HepG2 (cell line): Measurements from ENCODE around the gene C20orf204. TPM values are rescaled to one million over a fixed set of nuclear protein-coding genes. Genes with fewer than 3 reads are reported as not detected.

Experiments
- ARNT2 ChIP-seq: sonication (generic); formaldehyde crosslinking; IDR thresholded peaks from 2 replicates; pipeline ENCODE4 v1.8.0; 2022; ENCODE audit warnings: mild to moderate bottlenecking, low read depth, missing genetic modification reagents, moderate library complexity
- ATF3 ChIP-seq: sonication (generic); formaldehyde crosslinking; IDR thresholded peaks from 2 replicates; pipeline ENCODE4 v1.4.0; 2020; ENCODE audit warnings: missing genetic modification reagents
- ATF7 ChIP-seq, 2 experiments: fragments of 450-650 bp in 1 of 2; sonication (generic) in 1 of 2; formaldehyde crosslinking in 1 of 2; IDR thresholded peaks; 2 replicates each; pipeline versions ENCODE4 v1.4.0 to v1.6.1; 2016 to 2020; ENCODE audit warnings: antibody characterized with exemption in 1 of 2, mild to moderate bottlenecking in 1 of 2, missing genetic modification reagents in 1 of 2
- FOXP4 ChIP-seq: sonication (generic); formaldehyde crosslinking; IDR thresholded peaks from 2 replicates; pipeline ENCODE4 v1.4.0; 2020; ENCODE audit warnings: missing genetic modification reagents
- NR2C2 ChIP-seq: sonication (generic); formaldehyde crosslinking; IDR thresholded peaks from 2 replicates; pipeline ENCODE4 v1.4.0; 2020; ENCODE audit warnings: missing genetic modification reagents, mild to moderate bottlenecking, moderate library complexity, borderline replicate concordance
- POLR2G ChIP-seq: fragments of 200-400 bp; formaldehyde crosslinking; IDR thresholded peaks from 2 replicates; pipeline ENCODE4 v1.6.1; 2018; ENCODE audit warnings: mild to moderate bottlenecking, low read depth, low read length, moderate library complexity
- RAD51 ChIP-seq: fragments of 450-650 bp; IDR thresholded peaks from 2 replicates; pipeline ENCODE4 v1.6.1; 2016; ENCODE audit warnings: borderline replicate concordance
- RARG ChIP-seq: sonication (generic); formaldehyde crosslinking; IDR thresholded peaks from 2 replicates; pipeline ENCODE4 v1.4.0; 2020; ENCODE audit warnings: low read depth, mild to moderate bottlenecking, missing genetic modification reagents
- U2AF2 ChIP-seq: fragments of 200-400 bp; formaldehyde crosslinking; IDR thresholded peaks from 2 replicates; pipeline ENCODE4 v1.6.1; 2017; ENCODE audit warnings: low read depth, mild to moderate bottlenecking, low read length
- ZFP91 ChIP-seq: sonication (generic); formaldehyde crosslinking; IDR thresholded peaks from 2 replicates; pipeline ENCODE4 v1.9.0; 2022; ENCODE audit warnings: missing genetic modification reagents, mild to moderate bottlenecking, borderline replicate concordance
- ZMAT3 ChIP-seq: sonication (generic); formaldehyde crosslinking; conservative IDR thresholded peaks from 2 replicates; pipeline ENCODE4 v1.7.0; 2021; ENCODE audit warnings: missing genetic modification reagents
- ZNF432 ChIP-seq: sonication (generic); formaldehyde crosslinking; IDR thresholded peaks from 2 replicates; pipeline ENCODE4 v1.5.0; 2020; ENCODE audit warnings: missing genetic modification reagents, mild to moderate bottlenecking, borderline replicate concordance
- ZNF510 ChIP-seq: sonication (generic); formaldehyde crosslinking; IDR thresholded peaks from 2 replicates; pipeline ENCODE4 v1.4.0; 2020; ENCODE audit warnings: low read depth, mild to moderate bottlenecking, missing genetic modification reagents
- ZNF777 ChIP-seq: sonication (generic); formaldehyde crosslinking; IDR thresholded peaks from 2 replicates; pipeline ENCODE4 v1.4.0; 2020; ENCODE audit warnings: missing genetic modification reagents
- ZNF816 ChIP-seq: sonication (generic); formaldehyde crosslinking; IDR thresholded peaks from 2 replicates; pipeline ENCODE4 v1.8.0; 2022; ENCODE audit warnings: missing genetic modification reagents, mild to moderate bottlenecking, borderline replicate concordance
- polyA plus RNA-seq, 8 experiments: library from polyadenylated mRNA; depleted of rRNA in 3 of 8; stranded (reverse) in 7 of 8; unstranded in 1 of 8; fragments of >200 nt; fragmentation: Illumina TruSeq in 4 of 8; extraction: Trizol in 4 of 8; gene quantifications; 2 replicates each; pipeline versions ENCODE4 v1.2.1 to v1.2.3, GENCODE V29; 2011 to 2016; ENCODE audit warnings: low read depth in 4 of 8, missing spikeins in 1 of 8, mixed read lengths in 1 of 8; ENCODE audit not compliant: insufficient read depth in 1 of 8
- total RNA-seq, 5 experiments: library from RNA; depleted of rRNA; stranded (reverse); fragments of >200 nt; fragmentation: Illumina TruSeq; extraction: Trizol; gene quantifications; 2 replicates each; pipeline ENCODE4 v1.2.3, GENCODE V29; 2016; ENCODE audit warnings: low read depth in 1 of 5
- TF ChIP-seq, protein P1 (sequence below): sonication (generic); formaldehyde crosslinking; IDR thresholded peaks from 2 replicates; pipeline ENCODE4 v1.5.0; 2020; ENCODE audit warnings: missing genetic modification reagents, mild to moderate bottlenecking, borderline replicate concordance
- TF ChIP-seq, protein P2 (sequence below): IDR thresholded peaks from 2 replicates; pipeline ENCODE4 v1.6.1; 2018; ENCODE audit warnings: missing genetic modification reagents
- TF ChIP-seq, protein P3 (sequence below): sonication (generic); formaldehyde crosslinking; conservative IDR thresholded peaks from 2 replicates; pipeline ENCODE4 v1.8.1; 2023; ENCODE audit warnings: missing genetic modification reagents

Gene C20orf204
- total and polyA plus RNA-seq, 2 of the 13 experiments (the other 11 are each of a cell fraction or from before 2014, with no cell fraction given), result 22.1 to 80.0 TPM

GRCh38 chr20:64062596-64063388, 26.8 kb downstream of the C20orf204 start, which contains the start of gene TCEA2 (continued):
- TF ChIP-seq, protein P1, sequence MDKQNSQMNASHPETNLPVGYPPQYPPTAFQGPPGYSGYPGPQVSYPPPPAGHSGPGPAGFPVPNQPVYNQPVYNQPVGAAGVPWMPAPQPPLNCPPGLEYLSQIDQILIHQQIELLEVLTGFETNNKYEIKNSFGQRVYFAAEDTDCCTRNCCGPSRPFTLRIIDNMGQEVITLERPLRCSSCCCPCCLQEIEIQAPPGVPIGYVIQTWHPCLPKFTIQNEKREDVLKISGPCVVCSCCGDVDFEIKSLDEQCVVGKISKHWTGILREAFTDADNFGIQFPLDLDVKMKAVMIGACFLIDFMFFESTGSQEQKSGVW (CRISPR knock-in tag), result 0 out of 2 replicates have a peak, but pooled peaks have one; percentile 92
- TF ChIP-seq RARG (CRISPR knock-in tag), result no peak
- no peak for TF ChIP-seq ZNF432 (CRISPR knock-in tag)
- TF ChIP-seq ATF7 (IDR thresholded peaks at IDR 0.05), result no peak
- peak; percentile 15 for TF ChIP-seq ATF7 (CRISPR knock-in tag; IDR thresholded peaks at IDR 0.05)
- peak; percentile 26; the same call in 1 of the 2 replicates for TF ChIP-seq ATF3 (CRISPR knock-in tag)
- TF ChIP-seq U2AF2, result no peak
- TF ChIP-seq, protein P2, sequence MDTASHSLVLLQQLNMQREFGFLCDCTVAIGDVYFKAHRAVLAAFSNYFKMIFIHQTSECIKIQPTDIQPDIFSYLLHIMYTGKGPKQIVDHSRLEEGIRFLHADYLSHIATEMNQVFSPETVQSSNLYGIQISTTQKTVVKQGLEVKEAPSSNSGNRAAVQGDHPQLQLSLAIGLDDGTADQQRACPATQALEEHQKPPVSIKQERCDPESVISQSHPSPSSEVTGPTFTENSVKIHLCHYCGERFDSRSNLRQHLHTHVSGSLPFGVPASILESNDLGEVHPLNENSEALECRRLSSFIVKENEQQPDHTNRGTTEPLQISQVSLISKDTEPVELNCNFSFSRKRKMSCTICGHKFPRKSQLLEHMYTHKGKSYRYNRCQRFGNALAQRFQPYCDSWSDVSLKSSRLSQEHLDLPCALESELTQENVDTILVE (CRISPR knock-in tag), result peak; percentile 92
- peak; percentile 55; the same call in 1 of the 2 replicates for TF ChIP-seq ZNF777
- TF ChIP-seq, protein P3, sequence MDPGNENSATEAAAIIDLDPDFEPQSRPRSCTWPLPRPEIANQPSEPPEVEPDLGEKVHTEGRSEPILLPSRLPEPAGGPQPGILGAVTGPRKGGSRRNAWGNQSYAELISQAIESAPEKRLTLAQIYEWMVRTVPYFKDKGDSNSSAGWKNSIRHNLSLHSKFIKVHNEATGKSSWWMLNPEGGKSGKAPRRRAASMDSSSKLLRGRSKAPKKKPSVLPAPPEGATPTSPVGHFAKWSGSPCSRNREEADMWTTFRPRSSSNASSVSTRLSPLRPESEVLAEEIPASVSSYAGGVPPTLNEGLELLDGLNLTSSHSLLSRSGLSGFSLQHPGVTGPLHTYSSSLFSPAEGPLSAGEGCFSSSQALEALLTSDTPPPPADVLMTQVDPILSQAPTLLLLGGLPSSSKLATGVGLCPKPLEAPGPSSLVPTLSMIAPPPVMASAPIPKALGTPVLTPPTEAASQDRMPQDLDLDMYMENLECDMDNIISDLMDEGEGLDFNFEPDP (CRISPR knock-in tag), result peak; percentile 5; the same call in 1 of the 2 replicates
- TF ChIP-seq ARNT2 (CRISPR knock-in tag), result peak; percentile 88
- peak; percentile 53 for TF ChIP-seq FOXP4 (CRISPR knock-in tag)
- TF ChIP-seq ZMAT3 (CRISPR knock-in tag), result peak; percentile 87
- no peak for TF ChIP-seq ZNF510 (CRISPR knock-in tag)
- TF ChIP-seq POLR2G, result peak; percentile 93
- TF ChIP-seq ZFP91 (CRISPR knock-in tag), result peak; percentile 92; the same call in 1 of the 2 replicates
- TF ChIP-seq NR2C2 (CRISPR knock-in tag), result peak; percentile 98
- TF ChIP-seq RAD51, result no peak
- TF ChIP-seq ZNF816, result peak; percentile 90; the same call in 1 of the 2 replicates
